Right forelimb (tissue), 1 donor: ENCODE results near the gene NCS1.
"Not testable (repeated sequence)": the region's sequence is repeated elsewhere in the genome, so short reads cannot be mapped to it uniquely, and the experiment has no call there.

Experiments
- DNase-seq: peaks from one replicate; pipeline ENCODE4 v3.0.0-alpha.2; 2018

NCS1 gene

GRCh38 chr9:130266236-130267098 is 94.3 kb downstream of the NCS1 start:
- no peak for DNase-seq

DNA sequence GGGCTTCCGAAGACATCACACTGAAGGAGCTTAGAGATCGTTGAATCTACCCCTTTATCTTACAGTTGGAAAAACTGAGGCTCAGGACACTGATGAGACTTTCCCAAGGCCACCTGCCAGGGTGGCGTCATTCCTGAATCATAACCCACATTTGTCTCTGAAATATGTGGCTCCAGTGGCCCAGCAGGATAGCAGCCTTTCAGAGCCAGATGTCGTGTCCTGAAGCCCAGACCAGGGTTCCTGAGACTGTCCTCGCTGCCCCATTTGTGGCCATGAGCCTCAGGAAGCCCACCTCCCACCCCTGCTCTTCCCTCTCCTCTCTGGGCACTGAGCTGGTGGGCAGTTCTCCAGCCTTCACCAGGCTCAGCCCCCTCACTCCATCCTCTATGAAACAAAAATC is 95.7 kb downstream of the NCS1 start:
- DNase-seq = no peak

- DNase-seq = peak; percentile 47
Measured at GRCh38 chr9:130268521-130269211, 96.5 kb downstream of the NCS1 start.

GRCh38 chr9:130271473-130271872 is 99.3 kb downstream of the NCS1 start:
- no peak for DNase-seq

GRCh38 chr9:130275156-130275555 is 103.0 kb downstream of the NCS1 start:
- DNase-seq = no peak

DNA sequence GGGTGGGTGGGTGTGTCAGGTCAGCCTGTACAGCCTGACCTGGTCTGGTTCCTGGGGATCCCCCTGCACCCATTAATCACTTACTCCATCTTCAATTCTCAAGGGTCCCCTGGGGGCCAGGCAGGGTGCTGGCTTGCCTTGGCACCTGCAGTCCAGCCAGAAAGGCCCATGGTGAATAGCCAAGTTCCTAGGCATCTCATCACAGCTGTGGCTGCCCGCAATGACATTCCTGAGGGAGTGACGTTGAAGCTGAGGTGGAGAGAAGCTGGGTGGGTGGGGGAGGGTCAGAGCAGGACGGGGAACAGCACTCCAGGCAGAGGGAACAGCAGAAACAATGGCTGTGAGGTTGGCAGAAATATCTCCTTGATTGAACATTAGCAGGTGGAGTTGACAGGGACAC is 103.9 kb downstream of the NCS1 start:
- DNase-seq = no peak

DNA sequence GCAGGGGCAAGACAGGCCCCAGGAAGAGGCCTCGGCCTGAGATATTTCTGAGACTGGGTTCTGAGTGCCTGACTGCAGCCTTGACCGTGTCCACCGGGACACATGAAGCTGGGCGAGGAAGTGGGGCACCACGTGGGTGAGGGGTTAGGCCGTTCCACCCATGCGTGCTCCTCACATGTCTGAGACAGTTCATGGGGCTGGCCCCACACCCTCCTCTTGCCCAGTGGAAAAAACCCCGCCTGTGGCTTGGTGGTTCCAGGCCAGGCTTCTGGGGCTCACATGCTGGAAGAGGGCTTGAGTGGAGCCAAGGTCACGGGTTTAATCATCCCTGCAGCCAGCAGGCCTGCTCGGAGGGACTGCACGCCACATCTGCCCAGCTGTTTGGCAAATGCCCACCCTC is 104.8 kb downstream of the NCS1 start:
- no peak for DNase-seq

DNA sequence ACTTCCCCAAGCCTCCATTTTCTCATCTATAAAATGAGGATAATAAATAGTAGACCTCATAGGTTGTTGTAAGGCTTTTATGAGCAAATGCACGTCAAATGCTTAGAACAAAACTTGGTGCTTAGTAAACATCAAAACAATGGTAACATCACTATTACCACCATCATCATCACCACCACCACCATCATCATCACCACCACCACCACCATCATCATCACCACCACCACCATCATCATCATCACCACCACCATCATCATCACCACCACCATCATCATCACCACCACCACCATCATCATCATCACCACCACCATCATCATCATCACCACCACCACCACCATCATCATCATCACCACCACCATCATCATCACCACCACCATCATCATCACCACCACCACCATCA is 105.3 kb downstream of the NCS1 start:
- not testable (repeated sequence) for DNase-seq

DNA sequence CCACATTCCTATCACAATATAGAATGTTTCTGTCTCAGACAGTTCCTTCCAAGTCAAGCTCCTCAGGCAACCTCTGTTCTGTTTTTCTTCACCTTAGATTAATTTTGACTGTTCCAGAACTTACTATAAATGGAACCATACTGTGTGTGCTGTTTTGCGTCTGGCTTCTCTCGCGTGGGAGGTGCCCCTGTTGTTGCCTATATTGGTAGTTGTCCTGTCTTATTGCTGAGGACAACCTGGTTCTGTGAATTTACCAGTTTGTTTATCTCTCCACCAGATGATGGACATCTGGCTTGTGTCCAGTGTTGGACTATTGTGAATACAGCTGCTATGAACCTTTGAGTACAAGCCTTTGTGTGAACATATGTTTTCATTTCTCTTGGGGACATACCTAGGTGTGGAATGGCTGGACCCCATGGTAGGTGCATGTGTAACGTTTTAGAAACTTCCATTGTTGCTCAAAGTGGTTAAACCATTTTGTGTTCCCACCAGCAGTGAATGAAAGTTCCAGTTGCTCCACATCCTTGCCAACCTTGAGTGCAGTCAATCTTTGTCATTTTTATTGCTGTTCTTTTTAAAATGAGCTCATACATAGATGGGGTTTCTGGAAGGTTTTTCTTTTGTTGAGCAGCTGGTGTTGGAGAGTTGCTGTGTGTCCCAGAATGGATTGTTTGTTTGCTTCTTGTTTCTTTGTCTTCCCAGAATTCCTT is 111.5 kb downstream of the NCS1 start:
- peak; percentile 32 for DNase-seq

- peak; percentile 37 for DNase-seq
Measured at GRCh38 chr9:130284249-130284625, 112.0 kb downstream of the NCS1 start.

DNA sequence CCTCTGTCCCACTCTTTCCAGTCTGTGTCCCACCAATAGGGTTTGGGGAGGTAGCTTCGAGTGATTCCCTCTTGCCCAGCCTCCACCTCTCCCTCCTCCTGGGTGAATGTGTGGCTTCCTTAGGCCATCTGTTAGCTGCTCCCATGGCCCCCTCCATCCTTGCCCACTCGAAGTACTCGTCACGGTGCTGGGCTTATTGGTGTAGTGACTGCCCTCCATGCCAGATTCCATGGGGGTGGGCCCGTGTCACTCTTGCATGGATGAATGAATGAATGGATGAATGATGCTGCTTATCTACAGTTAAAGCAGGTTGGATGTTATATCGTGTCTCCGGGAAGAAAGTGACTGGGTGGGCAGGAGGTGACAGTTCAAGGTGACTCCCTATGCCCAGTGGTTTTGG is 112.5 kb downstream of the NCS1 start:
- no peak for DNase-seq

DNA sequence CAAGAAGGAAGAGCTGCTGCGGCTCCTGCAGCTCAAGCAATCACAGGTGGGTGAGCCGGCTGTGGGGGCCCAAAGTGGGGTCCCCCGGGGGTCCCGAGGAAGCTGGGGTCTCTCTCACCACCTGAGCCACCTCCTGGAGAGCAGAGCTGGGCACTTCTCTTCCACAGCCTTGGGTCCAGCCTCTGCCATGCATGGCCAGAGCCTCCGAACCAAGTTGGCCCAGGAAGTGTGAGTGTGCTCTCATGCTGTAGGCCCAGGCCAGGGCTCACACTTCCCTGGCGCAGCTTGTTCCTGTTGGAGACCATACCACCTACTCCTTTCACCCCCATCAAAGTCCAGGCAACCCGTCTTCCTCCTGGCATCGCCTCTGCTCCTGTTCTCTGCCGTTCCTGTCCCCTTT is 113.1 kb downstream of the NCS1 start:
- no peak for DNase-seq

- DNase-seq = no peak
Measured at GRCh38 chr9:130286072-130286770, 114.0 kb downstream of the NCS1 start.
